NCI-H1092 (cell line): ENCODE results near the gene HSPH1.
"Not testable (repeated sequence)": the region's sequence is repeated elsewhere in the genome, so short reads cannot be mapped to it uniquely, and the experiment has no call there.

Experiments
- DNase-seq: peaks from one replicate; lab custom pipeline; 2025; lab: John Stamatoyannopoulos, UW

The HSPH1 gene

GRCh38 chr13:31131470-31131961, 30.2 kb downstream of the HSPH1 start:
- DNase-seq = no peak

GRCh38 chr13:31129419-31129818, 32.3 kb downstream of the HSPH1 start:
- DNase-seq = no peak

- no peak for DNase-seq
Measured at GRCh38 chr13:31124204-31124603, 37.5 kb downstream of the HSPH1 start.

GRCh38 chr13:31122544-31123260, 39.0 kb downstream of the HSPH1 start:
- no peak for DNase-seq

GRCh38 chr13:31122143-31122542, 39.6 kb downstream of the HSPH1 start:
- DNase-seq = no peak

- no peak for DNase-seq
Measured at GRCh38 chr13:31121379-31122140, 40.1 kb downstream of the HSPH1 start.

GRCh38 chr13:31119966-31120700, 41.6 kb downstream of the HSPH1 start:
- peak; percentile 17 for DNase-seq

- no peak for DNase-seq
Measured at GRCh38 chr13:31119526-31119925, 42.2 kb downstream of the HSPH1 start.

GRCh38 chr13:31116224-31116623, 45.5 kb downstream of the HSPH1 start:
- no peak for DNase-seq

- no peak for DNase-seq
Measured at GRCh38 chr13:31115616-31116015, 46.1 kb downstream of the HSPH1 start.

- no peak for DNase-seq
Measured at GRCh38 chr13:31114641-31115040, 47.1 kb downstream of the HSPH1 start.

- DNase-seq = no peak
Measured at GRCh38 chr13:31111136-31111535, 50.6 kb downstream of the HSPH1 start.

GRCh38 chr13:31110617-31111016, 51.1 kb downstream of the HSPH1 start:
- no peak for DNase-seq

GRCh38 chr13:31110169-31110568, 51.5 kb downstream of the HSPH1 start:
- DNase-seq = no peak

GRCh38 chr13:31107109-31107508, 54.6 kb downstream of the HSPH1 start:
- no peak for DNase-seq

- no peak for DNase-seq
Measured at GRCh38 chr13:31105856-31106255, 55.8 kb downstream of the HSPH1 start.

GRCh38 chr13:31105020-31105795, 56.5 kb downstream of the HSPH1 start:
- DNase-seq = no peak

- no peak for DNase-seq
Measured at GRCh38 chr13:31102905-31103304, 58.8 kb downstream of the HSPH1 start.

GRCh38 chr13:31101472-31102170, 60.1 kb downstream of the HSPH1 start:
- DNase-seq = no peak

GRCh38 chr13:31100721-31101120, 61.0 kb downstream of the HSPH1 start:
- DNase-seq = no peak

GRCh38 chr13:31097911-31098434, 63.7 kb downstream of the HSPH1 start:
- not testable (repeated sequence) for DNase-seq
